GM12801 (cell line): ENCODE measurements around the gene ZNF771.

ENCODE experiments used
- TF ChIP-seq, protein P1 (sequence below): IDR thresholded peaks from one replicate; pipeline ENCODE4 v1.5.1; 2011; ENCODE audit warnings: control low read depth; ENCODE audit not compliant: insufficient read length; ENCODE audit errors: extremely low read depth

Gene ZNF771

DNA sequence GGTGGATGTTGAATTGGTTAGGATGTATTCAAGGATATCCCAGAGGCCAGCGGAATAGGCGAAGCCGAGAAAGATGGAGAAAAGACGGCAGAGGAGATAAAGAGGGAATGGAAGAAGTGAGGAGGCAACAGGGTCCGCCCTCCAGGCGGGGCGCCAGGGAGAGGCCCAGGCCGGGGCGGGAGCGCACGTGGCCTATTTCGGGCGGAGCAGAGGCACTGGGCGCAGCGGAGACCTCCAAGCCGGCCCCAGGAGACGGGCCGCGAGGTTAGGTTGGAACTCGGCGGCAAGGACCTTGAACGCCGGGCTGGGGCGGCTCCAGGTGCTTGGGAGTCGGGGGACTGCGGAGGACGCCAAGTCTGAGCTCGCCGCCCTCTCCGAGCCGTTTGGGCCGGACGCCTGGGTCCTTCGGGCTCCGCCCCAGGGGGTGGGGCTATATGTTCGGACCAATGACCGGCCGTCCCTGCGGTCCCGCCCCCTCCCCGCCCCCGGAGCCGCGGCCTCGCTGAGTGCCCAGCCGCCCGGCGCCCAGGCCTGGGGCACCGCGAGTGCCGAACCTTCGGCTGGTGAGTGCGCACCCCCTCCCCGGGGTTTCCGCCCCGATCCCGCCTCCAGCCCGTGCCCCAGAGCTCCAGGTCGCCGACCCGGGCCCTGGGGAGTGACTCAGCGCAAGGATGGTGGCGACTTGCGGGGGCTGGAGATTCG is at the start of gene ZNF771:
TSS of gene ZNF771 (plus strand) at position 505 of the 702 bp plus-strand sequence. CDS start 448 bp downstream, outside the sequence.
- TF ChIP-seq, protein P1, sequence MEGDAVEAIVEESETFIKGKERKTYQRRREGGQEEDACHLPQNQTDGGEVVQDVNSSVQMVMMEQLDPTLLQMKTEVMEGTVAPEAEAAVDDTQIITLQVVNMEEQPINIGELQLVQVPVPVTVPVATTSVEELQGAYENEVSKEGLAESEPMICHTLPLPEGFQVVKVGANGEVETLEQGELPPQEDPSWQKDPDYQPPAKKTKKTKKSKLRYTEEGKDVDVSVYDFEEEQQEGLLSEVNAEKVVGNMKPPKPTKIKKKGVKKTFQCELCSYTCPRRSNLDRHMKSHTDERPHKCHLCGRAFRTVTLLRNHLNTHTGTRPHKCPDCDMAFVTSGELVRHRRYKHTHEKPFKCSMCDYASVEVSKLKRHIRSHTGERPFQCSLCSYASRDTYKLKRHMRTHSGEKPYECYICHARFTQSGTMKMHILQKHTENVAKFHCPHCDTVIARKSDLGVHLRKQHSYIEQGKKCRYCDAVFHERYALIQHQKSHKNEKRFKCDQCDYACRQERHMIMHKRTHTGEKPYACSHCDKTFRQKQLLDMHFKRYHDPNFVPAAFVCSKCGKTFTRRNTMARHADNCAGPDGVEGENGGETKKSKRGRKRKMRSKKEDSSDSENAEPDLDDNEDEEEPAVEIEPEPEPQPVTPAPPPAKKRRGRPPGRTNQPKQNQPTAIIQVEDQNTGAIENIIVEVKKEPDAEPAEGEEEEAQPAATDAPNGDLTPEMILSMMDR, result no peak

DNA sequence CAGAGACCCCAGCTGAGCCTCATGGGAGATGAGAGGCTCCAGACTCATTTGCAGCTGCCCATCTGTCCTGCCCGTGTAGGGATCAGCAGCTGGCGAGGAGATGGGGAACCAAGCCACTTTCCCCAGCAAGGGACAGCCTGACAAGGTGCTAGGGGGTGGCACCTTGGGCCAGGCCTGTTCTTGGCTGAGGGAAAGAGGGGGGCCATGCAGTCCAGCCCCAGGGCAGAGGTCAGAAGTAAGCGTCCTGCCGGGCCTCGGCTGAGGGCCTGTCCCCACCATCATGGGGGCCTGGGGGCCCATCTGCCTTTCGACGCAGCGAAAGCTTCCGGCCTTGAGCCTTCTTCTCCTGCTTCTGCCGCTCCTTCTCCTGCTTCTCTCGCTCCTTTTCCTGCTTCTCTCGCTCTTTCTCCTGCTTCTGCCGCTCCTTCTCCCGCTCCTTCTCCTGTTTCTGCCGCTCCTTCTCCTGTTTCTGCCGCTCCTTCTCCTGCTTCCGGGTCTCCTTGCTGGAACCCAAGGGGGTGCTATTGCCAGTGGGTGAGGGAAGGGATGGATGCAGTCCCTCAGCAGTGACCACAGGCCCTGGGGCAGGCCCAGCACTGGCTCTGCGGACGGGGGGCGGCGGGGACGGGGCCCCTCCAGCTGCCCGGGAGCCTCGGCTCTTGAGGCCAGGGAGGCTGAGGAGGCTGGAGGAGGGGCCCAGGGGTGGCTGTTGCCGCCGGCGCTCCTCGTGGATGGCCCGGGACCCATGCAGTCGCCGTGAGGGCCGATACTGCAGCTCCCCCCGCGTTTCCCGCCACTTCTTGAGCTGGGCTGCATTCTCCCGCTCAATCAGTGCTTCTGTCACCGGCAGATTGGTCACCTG is 49.5 kb upstream of the ZNF771 start:
- TF ChIP-seq, protein P1, result no peak

DNA sequence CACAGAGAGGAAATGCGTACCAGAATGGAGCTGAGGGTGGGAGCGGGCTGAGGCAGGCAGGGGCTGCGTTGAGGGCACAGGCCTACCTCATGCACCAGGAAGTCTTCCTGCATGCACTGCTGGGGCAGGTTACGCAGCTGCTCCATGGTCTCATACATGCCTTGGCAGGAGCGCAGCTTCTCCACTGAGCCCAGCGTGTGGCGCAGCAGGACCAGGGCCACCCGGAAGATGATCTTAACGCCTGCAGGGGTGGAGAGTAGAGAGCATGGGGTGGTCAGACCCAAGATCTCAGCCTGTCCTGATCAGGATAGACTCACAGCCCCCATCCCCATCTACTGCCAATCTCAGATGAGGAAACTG is 48.8 kb upstream of the ZNF771 start:
- TF ChIP-seq, protein P1, result no peak

DNA sequence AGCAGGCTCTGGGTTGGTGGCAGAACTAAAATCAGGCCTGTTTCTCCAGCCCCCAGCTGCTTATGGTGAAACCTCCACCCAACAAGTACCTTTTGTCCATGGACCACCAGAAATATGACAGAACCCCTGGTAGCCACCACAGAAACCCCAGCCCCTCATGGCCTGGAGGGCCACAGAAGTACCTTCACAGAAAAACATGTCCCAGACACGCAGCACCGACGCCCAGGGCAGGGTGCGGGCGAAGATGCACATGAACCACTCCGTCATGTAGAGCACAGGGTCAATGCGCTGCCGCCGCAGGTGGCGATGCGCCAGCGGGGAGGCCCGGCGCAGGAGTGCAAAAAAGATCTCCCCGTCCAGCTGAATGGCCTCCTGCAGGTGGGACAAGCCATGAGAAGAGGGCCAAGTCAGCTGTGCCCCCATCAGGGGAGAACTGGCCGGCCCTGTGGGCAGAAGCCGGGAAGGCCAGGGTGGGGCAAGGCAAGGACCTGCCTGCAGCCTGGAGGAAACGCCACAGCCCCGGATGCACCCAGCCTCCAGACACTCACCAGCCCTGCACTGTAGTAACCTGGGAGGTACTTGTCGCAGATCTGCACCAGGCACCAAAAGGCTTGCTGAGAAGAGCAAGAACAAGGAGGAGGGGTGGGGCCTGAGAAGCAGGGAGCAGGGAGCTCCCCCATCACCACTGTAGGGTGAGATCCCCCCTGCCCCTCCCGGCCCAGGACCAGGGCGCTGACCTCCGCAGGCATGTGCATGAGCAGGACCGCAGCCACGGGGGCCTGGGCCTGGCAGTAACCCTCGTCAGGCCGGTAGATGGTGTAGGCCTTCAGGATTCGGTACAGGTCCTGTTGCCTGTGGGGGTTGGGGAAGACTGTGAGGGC is 48.2 kb upstream of the ZNF771 start:
- TF ChIP-seq, protein P1, result no peak

DNA sequence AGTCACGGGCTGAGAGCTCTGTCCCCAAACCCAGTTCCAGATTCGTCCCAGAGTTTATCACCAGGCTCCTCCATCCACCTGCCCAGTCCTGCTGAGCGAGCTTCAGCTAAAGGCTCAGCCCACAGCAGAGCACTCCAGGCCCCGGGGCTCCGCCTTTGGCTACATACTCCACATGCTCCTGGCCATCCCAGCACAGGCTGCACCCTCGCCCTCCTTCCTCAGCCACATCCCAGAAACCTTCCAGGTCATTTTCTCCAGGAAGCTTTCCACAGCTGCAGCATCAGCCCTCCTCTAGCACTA is 47.6 kb upstream of the ZNF771 start:
- TF ChIP-seq, protein P1, result no peak

DNA sequence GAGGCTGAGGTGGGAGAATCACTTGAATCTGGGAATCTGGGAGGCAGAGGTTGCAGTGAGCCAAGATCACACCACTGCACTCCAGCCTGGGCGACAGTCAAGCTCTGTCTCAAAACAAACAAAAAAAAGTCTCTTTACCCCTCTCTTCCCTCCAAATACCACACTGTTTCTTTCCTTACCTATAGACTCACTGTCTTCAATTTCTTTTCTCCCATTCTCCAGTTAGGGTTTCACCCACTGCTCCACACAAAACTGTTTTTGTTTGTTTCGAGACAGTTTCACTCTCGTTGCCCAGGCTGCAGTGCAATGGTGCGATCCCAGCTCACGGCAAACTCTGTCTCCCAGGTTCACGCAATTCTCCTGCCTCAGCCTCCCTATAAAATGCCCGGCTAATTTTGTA is 46.2 kb upstream of the ZNF771 start:
- TF ChIP-seq, protein P1, result no peak

DNA sequence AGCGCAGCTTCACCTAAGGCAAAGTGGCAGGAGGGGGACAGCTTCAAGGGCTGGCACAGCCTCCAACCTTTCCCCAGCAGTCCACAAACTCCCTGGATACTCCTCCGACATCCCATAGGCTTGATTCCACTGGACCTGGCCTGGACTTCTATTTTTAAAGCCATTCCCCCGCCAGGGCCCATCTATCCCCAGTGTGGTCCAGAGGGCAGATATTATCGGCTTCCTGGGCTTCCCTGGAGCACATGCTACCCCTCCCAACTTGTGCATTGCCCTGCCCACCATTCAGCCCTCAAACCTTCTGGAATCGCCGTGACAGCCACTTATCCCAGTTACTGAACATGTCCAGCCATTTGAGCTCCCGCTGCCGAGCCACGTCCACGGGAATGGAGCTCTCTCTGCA is 42.2 kb upstream of the ZNF771 start:
- TF ChIP-seq, protein P1, result no peak
